CD8-positive, alpha-beta memory T cell (primary cell): ENCODE measurements around the gene ELAVL1. TPM values are rescaled to one million over a fixed set of nuclear protein-coding genes. Genes with fewer than 3 reads are reported as not detected.

Experiments used
- CTCF ChIA-PET: fragments of 350-600 bp; sonication (Branson Sonifier 250); formaldehyde crosslinking; loops from one replicate; lab custom pipeline; 2021; ENCODE audit warnings: antibody characterized with exemption; lab: Charles Lee
- POLR2A ChIA-PET: fragments of 350-600 bp; sonication (Branson Sonifier 250); formaldehyde crosslinking; loops from one replicate; lab custom pipeline; 2021; ENCODE audit warnings: antibody characterized with exemption; lab: Charles Lee
- DNase-seq, 5 donors: peaks; one replicate each; pipeline versions ENCODE4 v3.0.0 to v3.0.0-alpha.2; 2020 to 2022; ENCODE audit warnings: mixed read lengths in 1 of 5
- H3K27ac ChIP-seq: one replicate; pipeline ENCODE4 v1.7.0; 2013; ENCODE audit warnings: low read depth, mild to moderate bottlenecking, low read length, moderate library complexity
- H3K27me3 ChIP-seq: 2 replicates; pipeline ENCODE4 v1.7.0; 2013; ENCODE audit warnings: low read length, mild to moderate bottlenecking; ENCODE audit not compliant: insufficient read depth, poor library complexity, severe bottlenecking
- H3K36me3 ChIP-seq: 2 replicates; pipeline ENCODE4 v1.7.0; 2013; ENCODE audit warnings: mild to moderate bottlenecking, low read length, moderate library complexity; ENCODE audit not compliant: insufficient read depth
- H3K4me1 ChIP-seq: 2 replicates; pipeline ENCODE4 v1.7.0; 2013; ENCODE audit warnings: mild to moderate bottlenecking, low read length, moderate library complexity; ENCODE audit not compliant: insufficient read depth
- H3K4me3 ChIP-seq: 2 replicates; pipeline ENCODE4 v1.7.0; 2013; ENCODE audit warnings: mild to moderate bottlenecking, low read length
- H3K9me3 ChIP-seq: 2 replicates; pipeline ENCODE4 v1.7.0; 2013; ENCODE audit warnings: mild to moderate bottlenecking, low read length
- H3K27ac Mint-ChIP-seq, 8 donors: one replicate each; pipeline ENCODE4 v1.8.0; 2020 to 2021; ENCODE audit warnings: mixed read lengths in 8 of 8, mild to moderate bottlenecking in 6 of 8, inconsistent platforms in 3 of 8, moderate library complexity in 3 of 8
- H3K27me3 Mint-ChIP-seq, 2 donors: one replicate each; pipeline ENCODE4 v1.8.0; 2020 to 2021; ENCODE audit warnings: mixed read lengths in 2 of 2, mild to moderate bottlenecking in 1 of 2, moderate library complexity in 1 of 2
- H3K36me3 Mint-ChIP-seq, 3 donors: one replicate each; pipeline ENCODE4 v1.8.0; 2020 to 2021; ENCODE audit warnings: mixed read lengths in 3 of 3, inconsistent platforms in 1 of 3, mild to moderate bottlenecking in 1 of 3
- H3K4me1 Mint-ChIP-seq, 3 donors: one replicate each; pipeline ENCODE4 v1.8.0; 2020 to 2021; ENCODE audit warnings: mixed read lengths in 3 of 3, inconsistent platforms in 1 of 3, mild to moderate bottlenecking in 1 of 3
- H3K4me3 Mint-ChIP-seq, 7 donors: one replicate each; pipeline ENCODE4 v1.8.0; 2020 to 2021; ENCODE audit warnings: mixed read lengths in 7 of 7, mild to moderate bottlenecking in 6 of 7, moderate library complexity in 4 of 7, inconsistent platforms in 2 of 7
- H3K9me3 Mint-ChIP-seq, 5 donors: one replicate each; pipeline ENCODE4 v1.8.0; 2020 to 2022; ENCODE audit warnings: mixed read lengths in 5 of 5, mild to moderate bottlenecking in 3 of 5, moderate library complexity in 2 of 5, inconsistent platforms in 1 of 5
- polyA plus RNA-seq: library from polyadenylated mRNA; unstranded; fragments of 300-500 nt; fragmentation: Illumina TruSeq; gene quantifications from one replicate; pipeline ENCODE4 v1.2.3, GENCODE V29; 2021
- total RNA-seq, 2 experiments: library from RNA; stranded (reverse); gene quantifications; one replicate each; pipeline ENCODE4 v1.2.3, GENCODE V29; 2021

Gene ELAVL1
- total and polyA plus RNA-seq, 3 experiments from 2014 or later, result 63.3 to 164 (median 156) TPM

GRCh38 chr19:7912697-7913564, 92.5 kb downstream of the ELAVL1 start:
- POLR2A ChIA-PET, result no interaction called here
- CTCF ChIA-PET, result no interaction called here
- H3K4me1 ChIP-seq, result peaks cover 13% of the 10 kb centered on the region
- H3K36me3 Mint-ChIP-seq, result peaks cover 3 to 33% (median 10%) of the 10 kb centered on the region in 3 donors
- H3K27me3 Mint-ChIP-seq, result peaks cover 14 to 17% of the 10 kb centered on the region in 2 donors
- no peak for DNase-seq
- H3K4me3 ChIP-seq, result no peak overlapping the region
- no peak overlapping the region for H3K4me3 Mint-ChIP-seq
- H3K27ac ChIP-seq, result no peak overlapping the region
- no peaks in the 10 kb centered on the region for H3K9me3 ChIP-seq
- H3K36me3 ChIP-seq, result peaks cover 8% of the 10 kb centered on the region
- H3K4me1 Mint-ChIP-seq, result peaks cover 10 to 22% (median 12%) of the 10 kb centered on the region in 3 donors
- peaks cover 13% of the 10 kb centered on the region for H3K27me3 ChIP-seq
- H3K9me3 Mint-ChIP-seq, result no peaks in the 10 kb centered on the region
- H3K27ac Mint-ChIP-seq, result no peak overlapping the region

GRCh38 chr19:7912144-7912696, 93.2 kb downstream of the ELAVL1 start:
- ChIA-PET CTCF (interaction anchor here (1.1 to 1.7 kb wide), 2 partner anchors 8 to 231 kb away, joined by 3 read pairs; partner anchors contain the start of genes SNAPC2 and TRAPPC5), POLR2A (interaction anchor here (1.1 kb wide), 1 partner anchor 8 kb away, joined by 5 read pairs; the partner anchor contains the start of gene SNAPC2)
- Mint-ChIP-seq H3K9me3 (no peaks in the 10 kb centered on the region), H3K4me3 (no peak overlapping the region), H3K27me3 (peaks cover 13 to 15% of the 10 kb centered on the region in 2 donors), H3K36me3 (peaks cover 3 to 34% (median 10%) of the 10 kb centered on the region in 3 donors), H3K27ac (peak overlapping the region in 1 of 8 donors; percentile 42), H3K4me1 (peaks cover 10 to 24% (median 11%) of the 10 kb centered on the region in 3 donors)
- Histone ChIP-seq H3K4me3 (no peak overlapping the region), H3K27ac (no peak overlapping the region), H3K36me3 (peaks cover 8% of the 10 kb centered on the region), H3K9me3 (no peaks in the 10 kb centered on the region), H3K4me1 (peaks cover 14% of the 10 kb centered on the region), H3K27me3 (peaks cover 10% of the 10 kb centered on the region)
- DNase-seq, result no peak

GRCh38 chr19:7911508-7912143, 93.8 kb downstream of the ELAVL1 start:
- Histone ChIP-seq H3K27me3 (peaks cover 7% of the 10 kb centered on the region), H3K4me3 (no peak overlapping the region), H3K36me3 (peaks cover 8% of the 10 kb centered on the region), H3K27ac (no peak overlapping the region), H3K4me1 (peaks cover 11% of the 10 kb centered on the region), H3K9me3 (no peaks in the 10 kb centered on the region)
- H3K27me3 Mint-ChIP-seq, result peaks cover 9 to 12% of the 10 kb centered on the region in 2 donors
- DNase-seq, result no peak
- no peaks in the 10 kb centered on the region for H3K9me3 Mint-ChIP-seq
- H3K27ac Mint-ChIP-seq, result peak overlapping the region in 1 of 8 donors; percentile 42
- ChIA-PET POLR2A (interaction anchor here (1.1 kb wide), 1 partner anchor 9 kb away, joined by 5 read pairs; the partner anchor contains the start of gene SNAPC2), CTCF (interaction anchor here (1.1 to 1.7 kb wide), 3 partner anchors 9 to 231 kb away, joined by 3 to 4 read pairs (median 3); partner anchors contain the start of genes SNAPC2 and TRAPPC5)
- peaks cover 5 to 21% (median 8%) of the 10 kb centered on the region in 3 donors for H3K4me1 Mint-ChIP-seq
- H3K4me3 Mint-ChIP-seq, result no peak overlapping the region
- H3K36me3 Mint-ChIP-seq, result peaks cover 3 to 35% (median 10%) of the 10 kb centered on the region in 3 donors

GRCh38 chr19:7910321-7911161, 94.9 kb downstream of the ELAVL1 start:
- Histone ChIP-seq H3K36me3 (peaks cover 8% of the 10 kb centered on the region), H3K4me3 (no peak overlapping the region), H3K9me3 (no peaks in the 10 kb centered on the region), H3K27me3 (peaks cover 2% of the 10 kb centered on the region), H3K27ac (no peak overlapping the region), H3K4me1 (peaks cover 14% of the 10 kb centered on the region)
- H3K27me3 Mint-ChIP-seq, result peaks cover 4 to 7% of the 10 kb centered on the region in 2 donors
- no peaks in the 10 kb centered on the region for H3K9me3 Mint-ChIP-seq
- CTCF ChIA-PET, result interaction anchor here (1.5 to 1.7 kb wide), 2 partner anchors 34 to 230 kb away, joined by 3 to 4 read pairs; partner anchors contain the start of gene TRAPPC5
- POLR2A ChIA-PET, result no interaction called here
- no peak overlapping the region for H3K27ac Mint-ChIP-seq
- DNase-seq, result no peak
- peaks cover 3 to 42% (median 10%) of the 10 kb centered on the region in 3 donors for H3K36me3 Mint-ChIP-seq
- peaks cover 4 to 22% (median 6%) of the 10 kb centered on the region in 3 donors for H3K4me1 Mint-ChIP-seq
- H3K4me3 Mint-ChIP-seq, result no peak overlapping the region

DNA sequence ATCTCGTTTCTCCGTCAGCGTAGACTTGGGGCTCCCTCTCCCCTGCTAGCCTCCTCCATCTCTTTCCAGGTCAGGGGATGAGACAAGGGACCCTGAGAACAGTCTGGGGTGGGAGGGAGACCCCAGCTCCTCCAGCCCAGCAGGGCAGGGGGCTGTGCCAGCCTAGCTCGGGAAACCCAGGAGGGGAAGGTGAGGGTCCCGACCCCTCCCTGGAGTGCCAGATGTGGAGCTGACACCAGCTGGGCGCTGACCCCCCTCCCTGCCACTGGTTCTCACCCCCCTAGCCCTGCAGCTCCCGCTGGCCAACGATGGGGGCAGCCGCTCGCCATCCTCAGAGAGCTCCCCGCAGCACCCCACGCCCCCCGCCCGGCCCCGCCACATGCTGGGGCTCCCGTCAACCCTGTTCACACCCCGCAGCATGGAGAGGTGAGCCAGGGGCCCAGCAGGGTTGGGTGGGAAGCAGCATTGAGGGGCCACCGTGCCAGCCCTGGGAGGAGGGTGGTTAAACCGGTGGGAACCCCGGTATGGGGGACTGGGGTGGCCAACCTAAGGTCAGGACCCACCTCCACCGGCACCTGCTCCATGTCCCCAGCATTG, 95.9 kb downstream of the ELAVL1 start:
- ChIA-PET POLR2A (interaction anchor here (0.8 to 1.2 kb wide), 3 partner anchors 8 to 11 kb away, joined by 3 read pairs; partner anchors contain the start of gene SNAPC2), CTCF (no interaction called here)
- Mint-ChIP-seq H3K27me3 (peaks cover under 1 to 4% of the 10 kb centered on the region in 2 donors), H3K4me1 (peaks cover 10 to 28% (median 13%) of the 10 kb centered on the region in 3 donors), H3K27ac (no peak overlapping the region), H3K4me3 (no peak overlapping the region), H3K36me3 (peaks cover 3 to 48% (median 10%) of the 10 kb centered on the region in 3 donors), H3K9me3 (no peaks in the 10 kb centered on the region)
- Histone ChIP-seq H3K4me3 (no peak overlapping the region), H3K27me3 (no peaks in the 10 kb centered on the region), H3K9me3 (no peaks in the 10 kb centered on the region), H3K27ac (no peak overlapping the region), H3K36me3 (peaks cover 8% of the 10 kb centered on the region), H3K4me1 (peaks cover 24% of the 10 kb centered on the region)
- no peak for DNase-seq

DNA sequence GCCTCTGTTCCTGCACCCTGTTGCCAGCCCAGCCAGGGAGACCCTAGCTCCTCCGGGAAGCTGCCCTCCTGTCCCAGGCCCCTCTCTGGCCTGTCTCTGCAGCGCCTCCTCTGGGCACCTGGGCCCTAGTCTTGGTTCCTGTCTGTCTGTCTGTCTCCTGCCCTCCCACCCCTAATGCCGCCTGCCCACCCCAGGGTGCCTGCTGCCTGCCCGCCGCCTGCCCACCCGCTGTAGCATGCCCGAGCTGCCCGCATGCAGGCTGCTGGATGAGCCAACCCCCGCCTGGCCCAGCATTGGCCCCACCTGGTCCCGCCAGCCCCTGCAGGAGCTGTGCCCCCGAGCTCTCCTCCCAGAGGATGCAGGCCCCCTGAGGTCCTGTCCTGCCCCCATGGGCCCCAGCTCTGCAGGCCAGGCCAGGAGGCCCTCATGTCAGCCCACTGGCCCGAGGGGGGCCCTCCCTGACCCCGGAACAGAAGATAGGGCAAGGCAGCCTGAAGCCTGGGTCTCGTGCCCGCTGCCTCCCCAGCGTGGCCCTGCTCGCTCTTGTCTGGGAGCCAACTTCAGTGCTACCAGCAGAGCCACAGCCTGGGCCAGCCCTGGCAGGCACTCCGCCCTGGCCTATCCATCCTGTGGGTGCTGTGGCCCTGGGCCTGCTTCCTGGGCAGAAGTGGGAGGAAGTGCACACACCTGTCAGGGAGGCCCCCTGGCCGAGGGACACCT, 96.5 kb downstream of the ELAVL1 start:
- H3K4me1 Mint-ChIP-seq, result peaks cover 13 to 32% (median 16%) of the 10 kb centered on the region in 3 donors
- H3K9me3 ChIP-seq, result no peaks in the 10 kb centered on the region
- H3K36me3 ChIP-seq, result peaks cover 8% of the 10 kb centered on the region
- H3K27ac Mint-ChIP-seq, result peak overlapping the region in 1 of 8 donors; percentile 81
- H3K4me3 ChIP-seq, result no peak overlapping the region
- DNase-seq, result no peak
- ChIA-PET POLR2A (interaction anchor here (0.8 to 1.2 kb wide), 3 partner anchors 9 to 12 kb away, joined by 3 read pairs; partner anchors contain the start of gene SNAPC2), CTCF (interaction anchor here (2.1 kb wide), 1 partner anchor 9 kb away, joined by 8 read pairs; no protein-coding TSS in a partner anchor)
- no peak overlapping the region for H3K27ac ChIP-seq
- H3K27me3 Mint-ChIP-seq, result peaks cover 0 to 5% of the 10 kb centered on the region in 2 donors
- no peaks in the 10 kb centered on the region for H3K27me3 ChIP-seq
- no peaks in the 10 kb centered on the region for H3K9me3 Mint-ChIP-seq
- H3K4me3 Mint-ChIP-seq, result peak overlapping the region in 2 of 7 donors; percentile 18 to 24
- peaks cover 3 to 51% (median 10%) of the 10 kb centered on the region in 3 donors for H3K36me3 Mint-ChIP-seq
- H3K4me1 ChIP-seq, result peaks cover 27% of the 10 kb centered on the region
